ENCODE data around the gene RCOR3. TPM values are rescaled to one million over a fixed set of nuclear protein-coding genes. Genes with fewer than 3 reads are reported as not detected.

The RCOR3 gene
- total RNA-seq, 1 donor from 2014 or later = 36.5 TPM

- TF ChIP-seq CTCF (IDR thresholded peaks at IDR 0.05) = no peak
- Mint-ChIP-seq H3K36me3 (ENCODE audit: low read depth) (peaks cover 18% of the 10 kb centered on the region), H3K27ac (ENCODE audit: unreplicated experiment) (no peak overlapping the region), H3K4me1 (ENCODE audit: low read depth) (peaks cover 31% of the 10 kb centered on the region), H3K9me3 (ENCODE audit: low read depth) (no peaks in the 10 kb centered on the region), H3K4me3 (ENCODE audit: unreplicated experiment) (no peak overlapping the region), H3K27me3 (ENCODE audit: low read depth) (no peaks in the 10 kb centered on the region)
- no peak for DNase-seq (ENCODE audit: low spot score)
Measured at GRCh38 chr1:211359876-211360275, 100.7 kb downstream of the RCOR3 start.

- H3K36me3 Mint-ChIP-seq (ENCODE audit: low read depth) = peaks cover 20% of the 10 kb centered on the region
- H3K4me1 Mint-ChIP-seq (ENCODE audit: low read depth) = peaks cover 26% of the 10 kb centered on the region
- TF ChIP-seq CTCF (IDR thresholded peaks at IDR 0.05) = no peak
Measured at GRCh38 chr1:211361202-211361601, 102.0 kb downstream of the RCOR3 start.

More at GRCh38 chr1:211361202-211361601, 102.0 kb downstream of the RCOR3 start:
- H3K9me3 Mint-ChIP-seq (ENCODE audit: low read depth) = no peaks in the 10 kb centered on the region
- H3K4me3 Mint-ChIP-seq (ENCODE audit: unreplicated experiment) = no peak overlapping the region
- H3K27ac Mint-ChIP-seq (ENCODE audit: unreplicated experiment) = no peak overlapping the region
- H3K27me3 Mint-ChIP-seq (ENCODE audit: low read depth) = no peaks in the 10 kb centered on the region
- DNase-seq (ENCODE audit: low spot score) = no peak

Other genes starting within 250 kb of the RCOR3 start
- gene KCNH1, start 125.2 kb upstream of the RCOR3 start, total RNA-seq = 6.0 to 6.3 TPM (median 6.3 TPM) in 3 replicates
- gene TRAF5, start 67.5 kb downstream of the RCOR3 start, total RNA-seq = 52.9 to 58.7 TPM (median 57.4 TPM) in 3 replicates
- gene RD3, start 232.8 kb downstream of the RCOR3 start, total RNA-seq = not detected in 3 replicates

Measured in chondrocyte (in vitro differentiated cells).